PC-9 (cell line): ENCODE data around the gene BST2.

Experiments
- CTCF ChIP-seq: fragments of 200-600 bp; sonication (generic); conservative IDR thresholded peaks from 2 replicates; pipeline ENCODE4 v1.6.1; 2017; ENCODE audit warnings: mixed run types, antibody characterized with exemption, mild to moderate bottlenecking, moderate library complexity
- EZH2 ChIP-seq: fragments of 200-600 bp; sonication (generic); IDR thresholded peaks from 2 replicates; pipeline ENCODE4 v1.8.0; 2017; ENCODE audit warnings: antibody characterized with exemption, low read depth

GRCh38 chr19:17398902-17399527, 6.4 kb downstream of the BST2 start:
- TF ChIP-seq EZH2 (no peak), CTCF (no peak)
